Measurements from ENCODE around the gene CASKIN1.
"Not testable (repeated sequence)": the region's sequence is repeated elsewhere in the genome, so short reads cannot be mapped to it uniquely, and the experiment has no call there.

CASKIN1 gene

GRCh38 chr16:2155977-2156848 lies 40.2 kb downstream of the CASKIN1 start:
- no peak for DNase-seq (ENCODE audit: low read depth)

- DNase-seq (ENCODE audit: low read depth), result peak; percentile 100
Measured at GRCh38 chr16:2155091-2155950, 41.1 kb downstream of the CASKIN1 start, which contains the start of gene TRAF7. TRAF7 (plus strand) TSS chr16:2155782; CDS start chr16:2163921, 8,139 bp downstream.

GRCh38 chr16:2154533-2155090 lies 41.8 kb downstream of the CASKIN1 start:
- DNase-seq (ENCODE audit: low read depth), result no peak

GRCh38 chr16:2152695-2153506 lies 43.5 kb downstream of the CASKIN1 start:
- DNase-seq (ENCODE audit: low read depth), result no peak

- no peak for DNase-seq (ENCODE audit: low read depth)
Measured at GRCh38 chr16:2151188-2152091, 45.0 kb downstream of the CASKIN1 start.

DNA sequence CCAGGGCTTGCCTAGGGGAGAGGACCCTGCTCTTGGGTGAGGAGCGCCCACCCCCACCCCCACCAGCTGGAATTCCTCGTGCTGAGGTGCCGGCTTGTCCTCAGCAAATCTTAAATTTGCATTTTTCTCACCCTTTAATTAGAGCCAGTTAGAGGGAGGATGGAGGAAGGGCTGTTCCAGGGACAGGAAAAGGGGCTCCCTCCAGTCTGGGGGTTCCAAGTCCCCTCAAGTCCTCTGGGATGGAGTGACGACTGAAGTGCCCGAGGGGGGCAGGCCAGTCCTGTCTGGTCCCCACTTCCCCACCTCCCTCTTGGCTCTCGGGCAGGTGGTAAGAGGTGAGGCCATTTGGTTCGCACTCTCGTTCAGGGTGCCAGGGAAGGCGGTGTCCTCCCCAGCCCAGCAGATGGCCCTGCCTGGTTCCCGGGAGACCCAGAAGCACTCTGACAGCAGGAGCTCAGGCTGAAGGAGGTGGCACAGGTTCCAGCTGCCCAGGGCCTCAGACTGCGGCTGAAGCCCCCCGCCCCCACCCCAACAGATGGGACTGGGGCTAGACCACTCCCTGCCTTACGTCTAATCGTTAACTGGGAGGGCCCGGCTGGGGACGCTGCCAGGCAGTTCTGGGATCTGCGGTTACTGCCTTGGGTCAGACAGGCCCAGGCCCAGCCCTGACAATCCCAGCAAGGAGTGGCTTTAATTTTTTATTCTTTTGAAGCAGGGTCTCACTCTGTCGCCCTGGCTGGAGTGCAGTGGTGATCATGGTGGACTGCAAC lies 45.8 kb downstream of the CASKIN1 start:
- no peak for DNase-seq (ENCODE audit: low read depth)

DNA sequence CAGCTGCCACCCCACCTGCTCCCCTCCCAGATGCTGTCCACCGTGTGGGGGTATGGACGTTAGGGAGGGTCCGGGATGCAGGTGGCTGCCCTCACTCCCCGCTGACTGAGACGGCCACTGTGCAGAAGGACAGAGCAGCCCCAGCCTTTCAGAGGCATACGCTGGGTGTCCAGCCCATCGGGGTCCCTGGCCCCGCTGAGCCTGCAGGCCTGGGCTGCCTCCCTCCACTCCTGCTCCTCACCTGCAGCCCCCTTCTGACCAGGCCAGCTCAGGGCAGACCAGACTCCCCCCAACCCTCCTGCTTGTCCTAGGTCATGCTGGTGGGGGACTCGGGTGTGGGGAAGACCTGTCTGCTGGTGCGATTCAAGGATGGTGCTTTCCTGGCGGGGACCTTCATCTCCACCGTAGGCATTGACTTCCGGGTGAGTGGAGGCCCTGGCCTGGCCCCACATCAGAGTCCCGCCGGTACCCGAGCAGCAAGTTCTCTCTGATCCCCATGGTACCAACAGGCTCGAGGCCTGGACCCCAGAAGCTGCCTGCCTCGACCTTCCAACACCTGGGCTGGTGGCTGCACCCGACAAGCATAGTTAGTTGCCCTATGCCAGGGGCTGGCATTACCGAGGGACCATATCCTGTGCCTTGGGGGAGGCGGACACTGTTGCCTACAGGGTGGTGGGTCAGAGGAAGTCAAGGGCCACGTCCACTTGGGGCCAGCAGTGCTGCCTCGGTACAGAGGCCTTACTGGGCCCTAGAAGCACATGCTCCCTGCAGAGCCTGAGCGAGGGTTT lies 46.6 kb downstream of the CASKIN1 start:
- DNase-seq (ENCODE audit: low read depth), result no peak

GRCh38 chr16:2148714-2149629 lies 47.4 kb downstream of the CASKIN1 start:
- no peak for DNase-seq (ENCODE audit: low read depth)

DNA sequence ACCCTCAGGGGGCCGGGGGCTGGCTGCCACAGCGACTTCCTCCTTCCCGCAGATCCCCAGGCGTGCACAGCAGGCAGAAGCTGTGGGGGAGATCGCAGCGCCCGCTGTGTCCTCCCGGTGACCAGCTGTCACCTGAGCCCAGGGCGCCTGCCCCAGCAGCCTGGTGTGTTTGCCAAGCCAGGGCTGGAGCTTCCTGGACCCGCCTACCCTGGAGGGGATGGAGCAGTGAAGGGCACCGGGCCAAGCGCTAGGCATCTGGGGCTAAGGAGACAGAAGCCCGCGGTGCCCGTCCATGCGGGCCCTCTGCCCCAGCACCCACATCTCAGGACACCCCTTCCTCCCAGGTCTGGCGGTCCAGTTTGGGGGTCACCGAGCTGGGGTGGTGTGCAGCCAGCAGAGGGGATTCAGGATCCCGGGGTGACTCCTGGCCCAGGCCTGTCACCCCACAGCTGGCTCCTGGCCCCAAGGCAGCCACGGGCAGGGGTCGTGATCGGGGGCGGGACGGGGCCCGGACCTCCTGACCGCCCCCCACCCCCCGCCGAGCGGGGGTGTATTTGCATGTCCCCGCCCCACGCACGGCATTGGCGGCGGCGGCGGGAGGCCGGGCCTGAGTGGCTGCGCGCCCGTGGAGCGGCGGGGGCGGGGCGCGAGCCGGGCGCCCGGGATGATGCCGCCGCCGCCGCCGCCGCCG lies 48.3 kb downstream of the CASKIN1 start, which contains the start of gene RAB26:
TSS of gene RAB26 (plus strand) at position 645 of the 691 bp plus-strand sequence. CDS start 159 bp downstream, outside the sequence.
- DNase-seq (ENCODE audit: low read depth), result no peak

DNA sequence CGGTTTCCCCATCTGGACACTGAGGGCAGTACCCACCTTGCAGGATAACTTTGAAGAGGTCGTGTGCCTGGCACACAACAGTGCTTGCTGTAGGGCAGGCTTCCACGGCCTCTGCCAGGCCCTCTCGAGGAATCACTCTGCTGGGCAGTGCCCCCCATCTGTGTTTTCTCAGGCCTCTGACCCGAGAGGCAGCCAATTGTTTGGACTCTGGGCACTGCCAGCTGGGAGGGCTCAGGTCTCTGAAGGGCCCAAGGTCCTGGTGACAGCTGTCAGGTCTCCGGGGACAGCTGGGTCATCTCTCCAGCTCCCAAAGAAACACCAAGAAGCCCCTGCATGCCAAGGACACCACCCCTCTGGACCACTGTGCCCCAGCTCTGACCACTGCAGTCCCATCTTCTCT lies 49.0 kb downstream of the CASKIN1 start:
- no peak for DNase-seq (ENCODE audit: low read depth)

GRCh38 chr16:2145843-2146242 lies 50.6 kb downstream of the CASKIN1 start:
- no peak for DNase-seq (ENCODE audit: low read depth)

DNA sequence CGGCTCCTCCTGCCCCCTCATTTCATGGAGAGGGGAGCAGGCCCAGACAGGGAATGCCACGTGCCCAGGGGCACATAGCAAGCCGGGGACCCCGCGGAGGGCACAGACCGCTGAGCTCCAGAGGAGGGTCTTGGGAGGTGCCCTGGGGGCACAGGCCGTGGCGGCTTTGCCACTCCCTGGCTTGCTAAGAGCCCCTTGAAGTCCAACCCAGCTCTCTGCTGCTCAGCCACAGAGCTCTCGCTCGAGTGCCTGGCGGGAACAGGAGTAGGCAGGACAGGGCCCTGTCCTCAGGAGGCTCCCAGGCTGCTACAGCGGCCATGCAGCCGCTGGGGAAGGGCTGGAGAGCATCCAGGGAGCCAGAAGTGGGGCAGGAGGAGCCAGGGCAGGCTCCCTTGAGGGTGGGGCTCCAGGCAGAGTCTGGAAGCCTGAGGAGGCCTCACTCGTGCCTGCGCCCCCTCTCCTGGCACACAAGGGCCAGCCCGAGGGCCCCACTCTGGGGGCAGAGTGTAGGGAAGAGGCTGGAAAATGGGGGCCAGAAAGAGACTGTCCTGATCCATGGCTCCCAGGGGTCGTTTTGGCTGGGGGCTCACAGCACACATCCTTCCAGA lies 52.4 kb downstream of the CASKIN1 start:
- no peak for DNase-seq (ENCODE audit: low read depth)

DNA sequence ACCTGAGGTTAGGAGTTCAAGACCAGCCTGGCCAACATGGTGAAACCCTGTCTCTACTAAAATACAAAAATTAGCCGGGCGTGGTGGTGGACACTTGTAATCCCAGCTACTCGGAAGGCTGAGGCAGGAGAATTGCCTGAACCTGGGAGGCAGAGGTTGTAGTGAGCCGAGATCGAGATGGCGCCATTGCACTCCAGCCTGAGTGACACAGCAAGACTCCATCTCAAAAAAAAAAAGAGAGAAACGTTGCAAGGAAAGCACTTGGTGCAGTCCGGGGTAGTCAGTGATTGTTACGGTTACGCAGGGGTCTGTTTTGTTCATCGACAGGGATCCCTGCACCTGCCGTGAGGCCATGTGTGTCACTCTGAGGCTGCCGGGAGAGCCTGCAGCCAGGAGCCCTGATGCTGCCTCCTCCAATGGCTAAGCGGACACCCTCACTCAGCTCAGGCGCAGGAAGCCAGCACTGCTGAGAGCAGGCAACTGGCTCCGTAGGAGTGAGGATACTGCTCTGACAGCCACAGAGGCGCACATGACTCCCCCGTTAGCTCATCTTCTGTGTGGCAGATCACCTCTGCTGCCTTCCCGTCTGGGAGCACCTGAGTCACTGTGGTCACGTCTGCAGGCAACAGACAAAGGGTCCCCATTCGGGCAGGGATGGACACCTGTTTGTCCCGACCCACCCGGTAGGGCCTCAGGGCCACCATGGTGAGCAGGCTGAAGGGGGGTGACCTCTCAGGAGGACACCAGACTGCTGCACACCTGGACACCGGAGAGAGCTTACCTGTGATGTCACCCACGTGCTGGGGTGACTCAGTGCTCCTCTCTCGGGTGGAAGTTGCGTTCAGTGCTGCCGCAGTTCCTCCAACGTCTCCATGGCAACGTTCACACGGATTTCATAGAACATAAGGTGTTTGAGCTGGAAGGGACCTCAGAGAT lies 53.2 kb downstream of the CASKIN1 start:
- no peak for DNase-seq (ENCODE audit: low read depth)

DNA sequence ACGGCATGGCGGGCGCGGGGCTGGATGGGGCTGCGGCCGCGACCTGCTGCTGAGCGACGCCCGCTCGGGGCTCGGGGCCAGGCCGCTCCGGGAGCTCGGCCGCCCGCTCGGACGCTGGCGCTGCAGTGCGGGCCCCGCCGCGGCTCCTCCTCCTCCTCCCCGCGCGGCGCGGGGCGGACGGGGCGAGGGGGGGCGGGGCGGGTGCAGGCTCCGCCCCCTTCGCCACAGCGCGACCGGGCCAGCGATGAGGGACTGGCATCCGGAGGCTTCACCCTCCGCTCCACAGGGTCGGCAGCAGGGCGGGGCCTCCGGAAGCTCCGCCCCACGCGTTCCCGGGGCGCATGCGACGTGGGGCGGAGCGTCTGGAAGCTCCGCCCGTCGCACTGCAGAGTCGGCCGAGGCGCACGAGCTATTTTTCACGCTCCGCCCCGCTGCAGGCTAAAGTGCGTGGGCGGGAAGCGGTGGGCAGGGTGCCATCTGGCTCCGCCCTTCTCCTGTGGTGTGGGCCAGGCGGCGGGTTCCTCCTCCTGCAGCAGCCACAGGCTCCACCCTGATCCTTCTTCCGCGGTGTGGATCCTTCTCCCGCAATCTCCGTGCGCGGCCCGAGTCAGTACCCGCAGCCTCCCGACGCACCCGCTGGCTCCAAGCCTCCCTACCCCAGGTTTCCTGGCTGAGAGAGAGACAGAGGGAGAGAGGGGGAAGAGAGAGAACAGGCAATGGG lies 60.5 kb downstream of the CASKIN1 start, which contains the start of gene PKD1:
TSS of gene PKD1 (minus strand) at position 129 of the 721 bp plus-strand sequence. CDS start 209 bp downstream, outside the sequence.
- DNase-seq (ENCODE audit: low read depth), result peak; percentile 82

DNA sequence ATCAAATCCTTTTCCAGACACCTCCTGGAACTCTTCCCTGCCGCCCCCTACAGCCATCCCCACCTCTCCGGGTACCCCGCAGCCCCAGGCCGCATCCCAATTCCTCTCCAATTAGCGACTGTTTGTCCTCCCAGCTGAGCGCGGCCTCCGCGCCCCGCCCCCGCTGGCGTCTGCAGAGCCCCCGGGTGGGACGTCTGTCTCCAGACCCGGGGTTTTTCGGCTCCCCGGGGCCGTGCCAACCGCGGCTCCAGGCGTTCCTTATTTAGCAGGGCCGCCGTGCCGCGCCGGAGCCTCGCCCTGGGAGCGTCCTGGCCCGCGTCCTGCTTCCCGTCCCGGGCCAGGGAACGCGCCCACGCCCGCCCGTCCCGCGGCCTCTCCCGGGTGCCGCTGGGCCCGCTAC lies 61.3 kb downstream of the CASKIN1 start:
- DNase-seq (ENCODE audit: low read depth), result not testable (repeated sequence)

Measured in stromal cell of bone marrow (primary cell).